Prostate gland (tissue), 2 donors: ENCODE measurements around the gene PRKG2. TPM values are rescaled to one million over a fixed set of nuclear protein-coding genes. Genes with fewer than 3 reads are reported as not detected.

Experiments used
- DNase-seq: peaks from one replicate; pipeline ENCODE4 v3.0.0-alpha.2; 2019; ENCODE audit warnings: low spot score
- H3K27ac ChIP-seq, 2 donors: fragments of 200-600 bp; sonication (generic); 2 replicates each; pipeline ENCODE4 v1.5.1; 2017 to 2019
- H3K27me3 ChIP-seq: fragments of 200-600 bp; sonication (generic); replicated peaks from 2 replicates; pipeline ENCODE4 v1.5.1; 2019; ENCODE audit not compliant: insufficient read depth
- H3K36me3 ChIP-seq, 2 donors: fragments of 200-600 bp; sonication (generic); 1 replicate in 1 of 2; 2 replicates in 1 of 2; pipeline versions ENCODE4 v1.5.1 to v1.8.1; 2017 to 2019
- H3K4me1 ChIP-seq: fragments of 200-600 bp; sonication (generic); replicated peaks from 2 replicates; pipeline ENCODE4 v1.5.1; 2019
- H3K4me3 ChIP-seq, 2 donors: fragments of 200-600 bp; sonication (generic); 2 replicates each; pipeline ENCODE4 v1.5.1; 2017 to 2019
- H3K9me3 ChIP-seq: fragments of 200-600 bp; sonication (generic); 2 replicates; pipeline ENCODE4 v1.5.1; 2017
- POLR2A ChIP-seq: fragments of 450-650 bp; IDR thresholded peaks from one replicate; pipeline ENCODE4 v1.6.1; 2016; ENCODE audit warnings: antibody characterized with exemption, mild to moderate bottlenecking
- POLR2AphosphoS5 ChIP-seq: sonication (generic); formaldehyde crosslinking; IDR thresholded peaks from one replicate; pipeline ENCODE4 v1.6.1; 2017; ENCODE audit warnings: antibody characterized with exemption
- WGBS: methylation state at CpG from one replicate; pipeline ENCODE4 v1.1.5; 2018; 5-methylcytosine and 5-hydroxymethylcytosine counted together
- intact Hi-C: fragments of 100-400 bp; cut with DNase I; formaldehyde crosslinking; loops from one replicate; pipeline ENCODE4 v1.14.2; 2022
- total RNA-seq, 2 donors: library from RNA; depleted of rRNA; stranded (reverse); fragments of >200 nt; gene quantifications; one replicate each; pipeline ENCODE4 v1.1.0, GENCODE V29; 2016
- TF ChIP-seq, protein P1 (sequence below), 4 experiments: fragments of 200-600 bp in 2 of 4; fragments of 450-650 bp in 2 of 4; sonication (generic) in 2 of 4; IDR thresholded peaks; 1 replicate in 3 of 4; 2 replicates in 1 of 4; pipeline ENCODE4 v1.5.1; 2016 to 2019; ENCODE audit warnings: antibody characterized with exemption in 4 of 4, mild to moderate bottlenecking in 2 of 4, moderate library complexity in 2 of 4

PRKG2 gene
- total RNA-seq, 2 donors from 2014 or later = 5.2 to 8.2 TPM

DNA sequence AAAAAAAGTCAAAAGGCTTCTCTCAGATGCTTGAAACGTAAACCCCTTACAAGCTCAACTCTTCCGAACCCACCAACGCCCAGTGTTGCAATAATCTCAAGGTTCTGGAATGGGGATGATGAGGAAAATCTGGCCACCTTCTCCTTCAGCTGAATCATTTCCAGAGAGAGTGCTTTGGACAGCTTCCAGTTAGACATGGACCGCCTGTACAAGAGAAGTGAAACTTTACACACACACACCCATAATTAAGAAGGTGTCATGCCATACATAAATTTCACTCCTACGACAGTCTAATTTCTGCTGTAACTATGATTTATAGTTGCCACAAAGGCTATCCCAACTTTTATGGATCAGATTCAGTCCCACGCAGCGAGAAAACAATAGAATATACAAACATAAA lies 72.3 kb downstream of the PRKG2 start:
- intact Hi-C loops = no loop called here
- TF ChIP-seq, protein P1, sequence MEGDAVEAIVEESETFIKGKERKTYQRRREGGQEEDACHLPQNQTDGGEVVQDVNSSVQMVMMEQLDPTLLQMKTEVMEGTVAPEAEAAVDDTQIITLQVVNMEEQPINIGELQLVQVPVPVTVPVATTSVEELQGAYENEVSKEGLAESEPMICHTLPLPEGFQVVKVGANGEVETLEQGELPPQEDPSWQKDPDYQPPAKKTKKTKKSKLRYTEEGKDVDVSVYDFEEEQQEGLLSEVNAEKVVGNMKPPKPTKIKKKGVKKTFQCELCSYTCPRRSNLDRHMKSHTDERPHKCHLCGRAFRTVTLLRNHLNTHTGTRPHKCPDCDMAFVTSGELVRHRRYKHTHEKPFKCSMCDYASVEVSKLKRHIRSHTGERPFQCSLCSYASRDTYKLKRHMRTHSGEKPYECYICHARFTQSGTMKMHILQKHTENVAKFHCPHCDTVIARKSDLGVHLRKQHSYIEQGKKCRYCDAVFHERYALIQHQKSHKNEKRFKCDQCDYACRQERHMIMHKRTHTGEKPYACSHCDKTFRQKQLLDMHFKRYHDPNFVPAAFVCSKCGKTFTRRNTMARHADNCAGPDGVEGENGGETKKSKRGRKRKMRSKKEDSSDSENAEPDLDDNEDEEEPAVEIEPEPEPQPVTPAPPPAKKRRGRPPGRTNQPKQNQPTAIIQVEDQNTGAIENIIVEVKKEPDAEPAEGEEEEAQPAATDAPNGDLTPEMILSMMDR (IDR thresholded peaks at IDR 0.05) = no peak
- TF ChIP-seq POLR2A (no peak), POLR2AphosphoS5 (no peak)
- no peak for DNase-seq
- 39% methylated on average over 7 of the region's 7 CpGs for WGBS
- Histone ChIP-seq H3K27ac (no peak overlapping the region), H3K4me3 (no peak overlapping the region), H3K36me3 (no peaks in the 10 kb centered on the region), H3K9me3 (no peaks in the 10 kb centered on the region), H3K4me1 (no peaks in the 10 kb centered on the region), H3K27me3 (no peaks in the 10 kb centered on the region)

DNA sequence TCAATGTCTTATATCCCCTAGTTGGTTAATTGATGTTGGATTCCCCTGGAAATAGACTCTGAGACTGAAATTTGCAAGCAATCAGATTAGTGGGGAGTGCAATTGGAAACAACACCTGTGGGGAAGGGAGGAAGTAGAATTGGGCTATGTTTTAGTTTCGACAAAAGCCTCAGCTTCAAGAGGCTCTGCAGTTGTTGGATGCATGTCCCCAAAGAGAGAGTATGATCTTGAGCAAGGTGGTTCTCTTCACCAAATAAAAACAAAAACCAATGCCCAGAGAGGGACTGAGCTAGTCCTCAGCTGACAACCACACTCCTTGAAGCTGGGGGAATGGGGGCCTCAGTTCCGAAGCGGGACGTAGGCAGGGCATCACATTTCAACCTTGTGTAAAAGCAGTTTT lies 77.1 kb downstream of the PRKG2 start:
- no peak overlapping the region for H3K4me3 ChIP-seq
- 95% methylated on average over 4 of the region's 4 CpGs for WGBS
- TF ChIP-seq, protein P1 (IDR thresholded peaks at IDR 0.05) = no peak
- TF ChIP-seq POLR2AphosphoS5 = no peak
- TF ChIP-seq POLR2A = no peak
- H3K9me3 ChIP-seq = no peaks in the 10 kb centered on the region
- H3K27me3 ChIP-seq = no peaks in the 10 kb centered on the region
- H3K4me1 ChIP-seq = no peaks in the 10 kb centered on the region
- no peak overlapping the region for H3K27ac ChIP-seq
- H3K36me3 ChIP-seq = no peaks in the 10 kb centered on the region
- no peak for DNase-seq
- intact Hi-C loops = no loop called here

DNA sequence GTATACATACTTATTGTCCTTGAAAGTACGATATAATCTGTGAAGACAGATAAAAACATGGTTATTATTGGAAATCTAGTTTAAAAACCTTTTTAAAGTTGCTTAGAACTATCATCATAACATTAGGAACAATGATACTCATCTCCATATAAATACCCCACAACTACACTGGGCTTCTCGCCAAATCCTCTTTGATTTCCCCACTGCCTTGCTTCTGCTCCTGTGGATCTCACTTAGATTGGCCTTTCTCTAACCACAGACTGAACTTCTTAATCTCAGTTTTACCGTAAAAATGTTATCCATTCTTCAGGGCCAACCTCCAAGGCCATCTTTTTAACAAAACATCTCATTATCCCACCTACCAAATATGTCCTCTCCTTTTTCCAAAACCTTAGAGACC lies 77.6 kb downstream of the PRKG2 start:
- Histone ChIP-seq H3K27ac (no peak overlapping the region), H3K27me3 (no peaks in the 10 kb centered on the region), H3K4me1 (no peaks in the 10 kb centered on the region), H3K36me3 (no peaks in the 10 kb centered on the region), H3K9me3 (no peaks in the 10 kb centered on the region), H3K4me3 (no peak overlapping the region)
- no peak for DNase-seq
- intact Hi-C loops = no loop called here
- TF ChIP-seq, protein P1 (IDR thresholded peaks at IDR 0.05) = no peak
- TF ChIP-seq POLR2A (no peak), POLR2AphosphoS5 (no peak)
- 70% methylated on average over 3 of the region's 3 CpGs for WGBS

DNA sequence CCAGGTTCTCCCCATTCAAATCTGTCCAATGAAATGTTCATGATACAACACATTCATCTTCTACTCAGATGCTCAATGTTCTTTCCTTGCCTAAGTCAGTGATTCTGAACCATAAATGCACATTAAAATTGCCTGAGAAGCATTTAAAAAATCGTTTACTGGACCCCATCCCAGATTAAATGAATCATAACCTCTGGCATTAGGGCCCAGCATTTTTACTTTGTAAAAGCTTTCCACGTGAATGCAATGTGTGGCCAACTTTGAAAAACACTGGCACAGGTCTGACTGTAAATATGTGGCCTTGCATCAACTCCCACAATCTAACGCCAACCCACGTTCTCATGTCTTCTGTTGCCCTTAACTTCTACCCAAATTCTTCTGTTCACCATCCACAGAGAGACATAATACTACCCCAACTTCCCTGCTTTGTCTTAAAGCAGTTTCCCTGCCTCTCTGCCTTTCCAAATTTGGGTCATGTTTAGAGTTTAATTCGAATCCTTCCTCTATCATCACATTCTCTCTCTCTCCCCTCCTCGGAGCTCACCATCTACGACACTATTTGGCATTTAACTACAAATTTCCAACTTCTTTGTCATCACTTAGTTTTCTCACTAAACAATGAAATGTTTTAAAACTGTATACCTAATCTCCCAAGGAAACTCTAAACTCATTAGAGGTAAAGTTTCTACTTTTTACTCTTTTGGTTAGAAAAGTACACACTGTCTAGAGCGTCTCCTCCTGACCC lies 78.7 kb downstream of the PRKG2 start:
- Histone ChIP-seq H3K4me3 (no peak overlapping the region), H3K4me1 (no peaks in the 10 kb centered on the region), H3K27me3 (no peaks in the 10 kb centered on the region), H3K36me3 (no peaks in the 10 kb centered on the region), H3K9me3 (no peaks in the 10 kb centered on the region), H3K27ac (no peak overlapping the region)
- WGBS = 46% methylated on average over 8 of the region's 8 CpGs
- intact Hi-C loops = no loop called here
- no peak for TF ChIP-seq POLR2AphosphoS5
- TF ChIP-seq POLR2A = no peak
- TF ChIP-seq, protein P1 (IDR thresholded peaks at IDR 0.05) = no peak
- DNase-seq = no peak

DNA sequence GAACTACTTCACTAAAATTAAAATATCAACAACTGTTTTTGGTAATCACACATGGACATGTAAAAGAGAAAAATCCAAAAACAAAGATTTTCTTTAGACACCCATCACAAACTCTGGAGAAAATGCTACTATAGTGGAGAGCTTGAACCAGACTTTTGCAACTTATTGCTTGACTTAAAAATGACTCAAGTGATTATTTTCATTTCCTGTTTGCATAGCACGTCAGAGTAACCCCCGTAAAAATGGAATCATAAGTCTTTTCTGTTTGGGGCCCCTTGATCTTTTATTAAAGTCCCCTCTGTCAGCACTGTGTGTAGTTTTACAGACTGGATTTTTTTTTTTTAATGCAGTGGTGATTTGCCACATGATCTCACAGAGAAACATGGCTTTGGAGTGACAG lies 79.5 kb downstream of the PRKG2 start:
- WGBS = 12% methylated on average over 2 of the region's 2 CpGs
- Histone ChIP-seq H3K9me3 (no peaks in the 10 kb centered on the region), H3K4me3 (no peak overlapping the region), H3K27me3 (no peaks in the 10 kb centered on the region), H3K36me3 (no peaks in the 10 kb centered on the region), H3K27ac (no peak overlapping the region), H3K4me1 (no peaks in the 10 kb centered on the region)
- intact Hi-C loops = no loop called here
- no peak for DNase-seq
- no peak for TF ChIP-seq POLR2AphosphoS5
